Nephron (organoid): ENCODE results near the gene MDM2.
"Not testable (repeated sequence)": the region's sequence is repeated elsewhere in the genome, so short reads cannot be mapped to it uniquely, and the experiment has no call there.

Experiments
- H3K27ac Mint-ChIP-seq, 3 experiments: 2 replicates each; pipeline ENCODE4 v1.8.0; 2020; ENCODE audit warnings: mixed read lengths in 3 of 3, mild to moderate bottlenecking in 2 of 3, moderate library complexity in 1 of 3
- H3K27me3 Mint-ChIP-seq: 2 replicates; pipeline ENCODE4 v1.8.0; 2021; ENCODE audit warnings: low read depth, mild to moderate bottlenecking, moderate library complexity, mixed read lengths
- H3K36me3 Mint-ChIP-seq: 2 replicates; pipeline ENCODE4 v1.8.0; 2020; ENCODE audit warnings: low read depth, mixed read lengths
- H3K4me1 Mint-ChIP-seq: 2 replicates; pipeline ENCODE4 v1.8.0; 2020; ENCODE audit warnings: mixed read lengths
- H3K4me3 Mint-ChIP-seq, 3 experiments: 2 replicates each; pipeline ENCODE4 v1.8.0; 2020; ENCODE audit warnings: mild to moderate bottlenecking in 3 of 3, mixed read lengths in 3 of 3, moderate library complexity in 2 of 3
- H3K9me3 Mint-ChIP-seq: 2 replicates; pipeline ENCODE4 v1.8.0; 2020; ENCODE audit warnings: mixed read lengths
- CTCF ChIP-seq, 3 experiments: fragments of 200-600 bp; sonication (generic); IDR thresholded peaks; one replicate each; pipeline ENCODE4 v1.5.0; 2021; ENCODE audit warnings: antibody characterized with exemption in 3 of 3; ENCODE audit not compliant: unreplicated experiment in 3 of 3

Gene MDM2

GRCh38 chr12:68805592-68806120 is 2.3 kb upstream of the MDM2 start:
- peaks cover 3% of the 10 kb centered on the region for H3K27me3 Mint-ChIP-seq
- no peaks in the 10 kb centered on the region for H3K9me3 Mint-ChIP-seq
- H3K27ac Mint-ChIP-seq = no peak overlapping the region
- TF ChIP-seq CTCF (IDR thresholded peaks at IDR 0.05; ENCODE audit: unreplicated experiment in 3 of 3) = no peak
- peaks cover 11% of the 10 kb centered on the region for H3K36me3 Mint-ChIP-seq
- no peak overlapping the region for H3K4me3 Mint-ChIP-seq
- peaks cover 20% of the 10 kb centered on the region for H3K4me1 Mint-ChIP-seq

- Mint-ChIP-seq H3K4me3 (peak overlapping the region; percentile 96 to 100 (median 100)), H3K4me1 (peaks cover 25% of the 10 kb centered on the region), H3K27me3 (peaks cover 3% of the 10 kb centered on the region), H3K9me3 (no peaks in the 10 kb centered on the region), H3K27ac (peak overlapping the region; percentile 95 to 100 (median 99)), H3K36me3 (peaks cover 21% of the 10 kb centered on the region)
- TF ChIP-seq CTCF (IDR thresholded peaks at IDR 0.05; ENCODE audit: unreplicated experiment in 3 of 3) = no peak
Measured at GRCh38 chr12:68806488-68807237, 1.3 kb upstream of the MDM2 start.

- Mint-ChIP-seq H3K4me1 (peaks cover 19% of the 10 kb centered on the region), H3K27ac (peak overlapping the region; percentile 95 to 100 (median 99)), H3K36me3 (peaks cover 23% of the 10 kb centered on the region), H3K4me3 (peak overlapping the region; percentile 96 to 100 (median 100))
- H3K27me3 Mint-ChIP-seq, H3K9me3 Mint-ChIP-seq: not testable (repeated sequence)
Measured at GRCh38 chr12:68807274-68807575, 752 bp upstream of the MDM2 start.

- Mint-ChIP-seq H3K4me1 (peaks cover 27% of the 10 kb centered on the region), H3K27ac (peak overlapping the region; percentile 99 to 100 (median 100)), H3K4me3 (peak overlapping the region; percentile 96 to 100 (median 100)), H3K27me3 (peaks cover 3% of the 10 kb centered on the region), H3K36me3 (peaks cover 32% of the 10 kb centered on the region), H3K9me3 (no peaks in the 10 kb centered on the region)
- TF ChIP-seq CTCF (IDR thresholded peaks at IDR 0.05; ENCODE audit: unreplicated experiment in 3 of 3) = no peak
Measured at GRCh38 chr12:68808388-68809189, 612 bp downstream of the MDM2 start.

- Mint-ChIP-seq H3K4me1 (peaks cover 27% of the 10 kb centered on the region), H3K27ac (peak overlapping the region; percentile 99 to 100 (median 100)), H3K9me3 (no peaks in the 10 kb centered on the region), H3K4me3 (peak overlapping the region; percentile 96 to 100 (median 100)), H3K27me3 (peaks cover 3% of the 10 kb centered on the region), H3K36me3 (peaks cover 35% of the 10 kb centered on the region)
- no peak for TF ChIP-seq CTCF (IDR thresholded peaks at IDR 0.05; ENCODE audit: unreplicated experiment in 3 of 3)
Measured at GRCh38 chr12:68809190-68810026, 1.4 kb downstream of the MDM2 start.

- peaks cover 27% of the 10 kb centered on the region for H3K4me1 Mint-ChIP-seq
- peak overlapping the region in 1 of 3 experiments; percentile 35 for H3K27ac Mint-ChIP-seq
- not testable (repeated sequence) for H3K9me3 Mint-ChIP-seq, H3K27me3 Mint-ChIP-seq
- peaks cover 37% of the 10 kb centered on the region for H3K36me3 Mint-ChIP-seq
- H3K4me3 Mint-ChIP-seq = peak overlapping the region; percentile 96 to 100 (median 100)
Measured at GRCh38 chr12:68810027-68810389, 2.0 kb downstream of the MDM2 start.

GRCh38 chr12:68811573-68811972 is 3.6 kb downstream of the MDM2 start:
- H3K27me3 Mint-ChIP-seq, H3K27ac Mint-ChIP-seq: not testable (repeated sequence)

More at GRCh38 chr12:68811573-68811972, 3.6 kb downstream of the MDM2 start:
- H3K9me3 Mint-ChIP-seq = not testable (repeated sequence)
- peak overlapping the region; percentile 55 to 83 (median 72) for H3K4me3 Mint-ChIP-seq
- H3K4me1 Mint-ChIP-seq = peaks cover 21% of the 10 kb centered on the region
- H3K36me3 Mint-ChIP-seq = peaks cover 46% of the 10 kb centered on the region
